ENCODE measurements around the gene SIM2. TPM values are rescaled to one million over a fixed set of nuclear protein-coding genes. Genes with fewer than 3 reads are reported as not detected.

Gene SIM2
- total and polyA plus RNA-seq, 2 experiments from 2014 or later, result 0.16 to 0.49 TPM

GRCh38 chr21:36776981-36777617 lies 78.2 kb downstream of the SIM2 start:
- H3K79me2 ChIP-seq (replicated peaks; ENCODE audit: insufficient read depth), result no peaks in the 10 kb centered on the region
- TF ChIP-seq ZNF114 (CRISPR knock-in tag; IDR thresholded peaks at IDR 0.05) (no peak), STAT1 (IDR thresholded peaks at IDR 0.05; ENCODE audit: unreplicated experiment) (no peak), EZH2phosphoT487 (IDR thresholded peaks at IDR 0.05; ENCODE audit: unreplicated experiment) (no peak)
- no peaks in the 10 kb centered on the region for H3F3A ChIP-seq (replicated peaks; ENCODE audit: low read depth)
- DNase-seq (ENCODE audit: low spot score) (no peak), ATAC-seq (no peak)
- no peaks in the 10 kb centered on the region for H3K27me3 ChIP-seq (ENCODE audit: insufficient read depth)
- no peak overlapping the region for H2AFZ ChIP-seq
- H3K4me3 ChIP-seq, result no peak overlapping the region
- H3K4me1 ChIP-seq (ENCODE audit: insufficient read depth), result no peaks in the 10 kb centered on the region
- H3K4me2 ChIP-seq, result no peak overlapping the region
- H3K9me2 ChIP-seq (ENCODE audit: insufficient read depth), result no peaks in the 10 kb centered on the region
- H3K36me3 ChIP-seq (ENCODE audit: insufficient read depth), result no peaks in the 10 kb centered on the region
- Mint-ChIP-seq H3K4me3 (no peak overlapping the region), H3K9me3 (peaks cover 27% of the 10 kb centered on the region), H3K27ac (no peak overlapping the region), H3K4me1 (no peaks in the 10 kb centered on the region), H3K36me3 (ENCODE audit: low read depth) (peaks cover 18% of the 10 kb centered on the region; the same call in 2 of the 3 replicates), H3K27me3 (ENCODE audit: insufficient read depth, low read depth, poor library complexity) (no peaks in the 10 kb centered on the region)
- H4K20me1 ChIP-seq (replicated peaks; ENCODE audit: insufficient read depth), result no peaks in the 10 kb centered on the region
- H3K27ac ChIP-seq (ENCODE audit: low read depth), result no peak overlapping the region

- Histone ChIP-seq H3K27me3 (ENCODE audit: insufficient read depth) (no peaks in the 10 kb centered on the region), H2AFZ (no peak overlapping the region), H3F3A (replicated peaks; ENCODE audit: low read depth) (no peaks in the 10 kb centered on the region), H3K9me2 (ENCODE audit: insufficient read depth) (peaks cover 12% of the 10 kb centered on the region), H4K20me1 (replicated peaks; ENCODE audit: insufficient read depth) (no peaks in the 10 kb centered on the region), H3K27ac (ENCODE audit: low read depth) (no peak overlapping the region), H3K4me1 (ENCODE audit: insufficient read depth) (peaks cover 11% of the 10 kb centered on the region; the same call in 1 of the 2 replicates), H3K36me3 (ENCODE audit: insufficient read depth) (no peaks in the 10 kb centered on the region), H3K4me2 (no peak overlapping the region), H3K4me3 (no peak overlapping the region), H3K79me2 (replicated peaks; ENCODE audit: insufficient read depth) (no peaks in the 10 kb centered on the region)
- Mint-ChIP-seq H3K27me3 (ENCODE audit: insufficient read depth, low read depth, poor library complexity) (peaks cover 5% of the 10 kb centered on the region), H3K27ac (no peak overlapping the region), H3K9me3 (peaks cover 29% of the 10 kb centered on the region), H3K36me3 (ENCODE audit: low read depth) (peaks cover 19% of the 10 kb centered on the region; the same call in 2 of the 3 replicates), H3K4me3 (no peak overlapping the region), H3K4me1 (peaks cover 7% of the 10 kb centered on the region)
- ATAC-seq, result no peak
- TF ChIP-seq STAT1 (IDR thresholded peaks at IDR 0.05; ENCODE audit: unreplicated experiment) (no peak), ZNF331 (CRISPR knock-in tag; IDR thresholded peaks at IDR 0.05; ENCODE audit: low read depth) (no peak), JUNB (IDR thresholded peaks at IDR 0.05; ENCODE audit: unreplicated experiment) (no peak), ETS1 (IDR thresholded peaks at IDR 0.05) (no peak)
- DNase-seq (ENCODE audit: low spot score), result no peak
Observed at GRCh38 chr21:36780861-36781260, 81.9 kb downstream of the SIM2 start.

GRCh38 chr21:36783612-36784374 lies 84.9 kb downstream of the SIM2 start:
- Histone ChIP-seq H4K20me1 (replicated peaks; ENCODE audit: insufficient read depth) (no peaks in the 10 kb centered on the region), H3K4me1 (ENCODE audit: insufficient read depth) (peaks cover 11% of the 10 kb centered on the region; the same call in 1 of the 2 replicates), H3K36me3 (ENCODE audit: insufficient read depth) (no peaks in the 10 kb centered on the region), H3K4me3 (no peak overlapping the region), H3K79me2 (replicated peaks; ENCODE audit: insufficient read depth) (no peaks in the 10 kb centered on the region), H3K27me3 (ENCODE audit: insufficient read depth) (no peaks in the 10 kb centered on the region), H3K27ac (ENCODE audit: low read depth) (no peak overlapping the region), H3K4me2 (no peak overlapping the region), H3K9me2 (ENCODE audit: insufficient read depth) (peaks cover 12% of the 10 kb centered on the region), H2AFZ (no peak overlapping the region), H3F3A (replicated peaks; ENCODE audit: low read depth) (no peaks in the 10 kb centered on the region)
- Mint-ChIP-seq H3K27me3 (ENCODE audit: insufficient read depth, low read depth, poor library complexity) (peaks cover 7% of the 10 kb centered on the region), H3K36me3 (ENCODE audit: low read depth) (peaks cover 19% of the 10 kb centered on the region; the same call in 2 of the 3 replicates), H3K9me3 (peaks cover 29% of the 10 kb centered on the region), H3K4me1 (peaks cover 10% of the 10 kb centered on the region), H3K4me3 (no peak overlapping the region), H3K27ac (no peak overlapping the region)
- no peak for DNase-seq (ENCODE audit: low spot score)
- no peak for ATAC-seq
- TF ChIP-seq EZH2 (IDR thresholded peaks at IDR 0.05; ENCODE audit: low read depth, unreplicated experiment), result no peak
- TF ChIP-seq EZH2phosphoT487 (IDR thresholded peaks at IDR 0.05; ENCODE audit: unreplicated experiment), result no peak
- TF ChIP-seq NANOG (IDR thresholded peaks at IDR 0.05; ENCODE audit: borderline replicate concordance), result no peak
- TF ChIP-seq ZNF114 (CRISPR knock-in tag; IDR thresholded peaks at IDR 0.05), result no peak
- TF ChIP-seq ZNF331 (CRISPR knock-in tag; IDR thresholded peaks at IDR 0.05; ENCODE audit: low read depth), result no peak
- no peak for TF ChIP-seq ETS1 (IDR thresholded peaks at IDR 0.05)
